ENCODE results near the gene HOXD10. TPM values are rescaled to one million over a fixed set of nuclear protein-coding genes. Genes with fewer than 3 reads are reported as not detected.

HOXD10 gene
- total RNA-seq, 1 experiment from 2014 or later: not detected

DNA sequence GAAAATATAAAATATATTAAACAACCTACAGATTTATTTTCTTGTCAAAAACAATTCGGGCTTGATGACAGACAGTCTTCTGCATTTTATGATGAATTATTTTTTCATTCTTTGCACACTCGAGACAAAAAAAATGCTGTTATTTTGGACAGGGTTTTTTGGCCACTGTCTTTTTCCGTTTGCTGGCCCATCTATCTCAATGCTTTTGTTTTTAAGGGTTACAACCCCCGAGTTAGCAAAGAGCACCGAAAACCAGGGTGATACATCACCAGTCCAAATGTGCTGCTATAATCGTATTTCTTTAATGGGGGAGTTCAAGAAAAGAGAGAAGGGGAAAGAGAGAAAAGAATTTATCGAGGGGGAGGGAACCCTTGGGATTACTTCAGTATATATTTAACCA, 40.5 kb upstream of the HOXD10 start:
- Histone ChIP-seq H3K27ac (ENCODE audit: low read length) (no peak overlapping the region), H3K9me3 (ENCODE audit: control insufficient read depth, insufficient read depth, low read depth, low read length) (no peaks in the 10 kb centered on the region), H3K4me3 (ENCODE audit: low read depth in 2 of 2, low read length in 2 of 2) (no peak overlapping the region), H3K4me1 (ENCODE audit: control insufficient read depth, insufficient read depth, low read length) (no peaks in the 10 kb centered on the region; the same call in 1 of the 2 replicates), H3K36me3 (ENCODE audit: control insufficient read depth, insufficient read depth, low read length) (no peaks in the 10 kb centered on the region), H3K27me3 (ENCODE audit: control insufficient read depth, insufficient read depth, low read length) (peaks cover 18% of the 10 kb centered on the region)
- ATAC-seq: no peak
- in situ Hi-C loops (cut with HindIII; ENCODE audit: low pct_unique_long_range_greater_than_20kb, low sequenced_read_pairs) (no loop called here), intact Hi-C loops (cut with micrococcal nuclease; ENCODE audit: unreplicated experiment) (no loop called here)
- ChIA-PET CTCF (no interaction called here), POLR2A (no interaction called here)
- no TSS peak for BruUV-seq (replicated peaks)
- TF ChIP-seq, protein P1, sequence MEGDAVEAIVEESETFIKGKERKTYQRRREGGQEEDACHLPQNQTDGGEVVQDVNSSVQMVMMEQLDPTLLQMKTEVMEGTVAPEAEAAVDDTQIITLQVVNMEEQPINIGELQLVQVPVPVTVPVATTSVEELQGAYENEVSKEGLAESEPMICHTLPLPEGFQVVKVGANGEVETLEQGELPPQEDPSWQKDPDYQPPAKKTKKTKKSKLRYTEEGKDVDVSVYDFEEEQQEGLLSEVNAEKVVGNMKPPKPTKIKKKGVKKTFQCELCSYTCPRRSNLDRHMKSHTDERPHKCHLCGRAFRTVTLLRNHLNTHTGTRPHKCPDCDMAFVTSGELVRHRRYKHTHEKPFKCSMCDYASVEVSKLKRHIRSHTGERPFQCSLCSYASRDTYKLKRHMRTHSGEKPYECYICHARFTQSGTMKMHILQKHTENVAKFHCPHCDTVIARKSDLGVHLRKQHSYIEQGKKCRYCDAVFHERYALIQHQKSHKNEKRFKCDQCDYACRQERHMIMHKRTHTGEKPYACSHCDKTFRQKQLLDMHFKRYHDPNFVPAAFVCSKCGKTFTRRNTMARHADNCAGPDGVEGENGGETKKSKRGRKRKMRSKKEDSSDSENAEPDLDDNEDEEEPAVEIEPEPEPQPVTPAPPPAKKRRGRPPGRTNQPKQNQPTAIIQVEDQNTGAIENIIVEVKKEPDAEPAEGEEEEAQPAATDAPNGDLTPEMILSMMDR (IDR thresholded peaks at IDR 0.05): no peak
- TF ChIP-seq POLR2AphosphoS5 (IDR thresholded peaks at IDR 0.05; ENCODE audit: low read depth, low read length): no peak
- no peak for TF ChIP-seq SIN3A (IDR thresholded peaks at IDR 0.05; ENCODE audit: borderline replicate concordance, insufficient read depth, low read depth, low read length)
- TF ChIP-seq, protein P2, sequence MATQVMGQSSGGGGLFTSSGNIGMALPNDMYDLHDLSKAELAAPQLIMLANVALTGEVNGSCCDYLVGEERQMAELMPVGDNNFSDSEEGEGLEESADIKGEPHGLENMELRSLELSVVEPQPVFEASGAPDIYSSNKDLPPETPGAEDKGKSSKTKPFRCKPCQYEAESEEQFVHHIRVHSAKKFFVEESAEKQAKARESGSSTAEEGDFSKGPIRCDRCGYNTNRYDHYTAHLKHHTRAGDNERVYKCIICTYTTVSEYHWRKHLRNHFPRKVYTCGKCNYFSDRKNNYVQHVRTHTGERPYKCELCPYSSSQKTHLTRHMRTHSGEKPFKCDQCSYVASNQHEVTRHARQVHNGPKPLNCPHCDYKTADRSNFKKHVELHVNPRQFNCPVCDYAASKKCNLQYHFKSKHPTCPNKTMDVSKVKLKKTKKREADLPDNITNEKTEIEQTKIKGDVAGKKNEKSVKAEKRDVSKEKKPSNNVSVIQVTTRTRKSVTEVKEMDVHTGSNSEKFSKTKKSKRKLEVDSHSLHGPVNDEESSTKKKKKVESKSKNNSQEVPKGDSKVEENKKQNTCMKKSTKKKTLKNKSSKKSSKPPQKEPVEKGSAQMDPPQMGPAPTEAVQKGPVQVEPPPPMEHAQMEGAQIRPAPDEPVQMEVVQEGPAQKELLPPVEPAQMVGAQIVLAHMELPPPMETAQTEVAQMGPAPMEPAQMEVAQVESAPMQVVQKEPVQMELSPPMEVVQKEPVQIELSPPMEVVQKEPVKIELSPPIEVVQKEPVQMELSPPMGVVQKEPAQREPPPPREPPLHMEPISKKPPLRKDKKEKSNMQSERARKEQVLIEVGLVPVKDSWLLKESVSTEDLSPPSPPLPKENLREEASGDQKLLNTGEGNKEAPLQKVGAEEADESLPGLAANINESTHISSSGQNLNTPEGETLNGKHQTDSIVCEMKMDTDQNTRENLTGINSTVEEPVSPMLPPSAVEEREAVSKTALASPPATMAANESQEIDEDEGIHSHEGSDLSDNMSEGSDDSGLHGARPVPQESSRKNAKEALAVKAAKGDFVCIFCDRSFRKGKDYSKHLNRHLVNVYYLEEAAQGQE (IDR thresholded peaks at IDR 0.05; ENCODE audit: insufficient read depth in 1 of 2, low read depth in 2 of 2, low read length in 1 of 2): no peak
- no peak for TF ChIP-seq TCF7L2 (IDR thresholded peaks at IDR 0.05; ENCODE audit: low read depth, low read length)
- no peak for DNase-seq (ENCODE audit: low read depth, low spot score)

DNA sequence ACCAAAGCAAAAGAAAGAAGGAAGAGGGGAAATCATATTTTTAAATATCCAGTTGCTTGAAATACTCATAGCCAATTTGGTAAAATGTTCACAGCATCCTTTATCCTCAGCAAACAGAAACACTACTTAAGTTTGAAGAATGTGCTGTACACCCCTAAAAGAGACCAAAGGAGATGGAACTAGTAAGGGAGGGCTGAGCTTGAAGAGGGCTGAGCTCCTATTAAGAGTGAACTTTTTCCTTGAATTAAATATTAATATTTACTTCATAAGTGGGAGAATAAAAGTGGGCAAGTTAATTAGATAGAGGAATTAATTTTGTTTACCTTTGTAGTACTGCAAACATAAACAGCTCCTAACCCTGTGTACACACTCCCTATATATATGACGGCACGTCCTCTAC, 39.8 kb upstream of the HOXD10 start:
- intact Hi-C loops (cut with micrococcal nuclease; ENCODE audit: unreplicated experiment) (no loop called here), in situ Hi-C loops (cut with HindIII; ENCODE audit: low pct_unique_long_range_greater_than_20kb, low sequenced_read_pairs) (no loop called here)
- ATAC-seq (no peak), DNase-seq (ENCODE audit: low read depth, low spot score) (no peak)
- BruUV-seq (replicated peaks): no TSS peak
- no peaks in the 10 kb centered on the region for H3K36me3 ChIP-seq (ENCODE audit: control insufficient read depth, insufficient read depth, low read length)
- POLR2A ChIA-PET: no interaction called here
- H3K4me1 ChIP-seq (ENCODE audit: control insufficient read depth, insufficient read depth, low read length): no peaks in the 10 kb centered on the region; the same call in 1 of the 2 replicates
- no peak overlapping the region for H3K27ac ChIP-seq (ENCODE audit: low read length)
- CTCF ChIA-PET: no interaction called here
- TF ChIP-seq SIN3A (IDR thresholded peaks at IDR 0.05; ENCODE audit: borderline replicate concordance, insufficient read depth, low read depth, low read length): no peak
- TF ChIP-seq, protein P2 (IDR thresholded peaks at IDR 0.05; ENCODE audit: insufficient read depth in 1 of 2, low read depth in 2 of 2, low read length in 1 of 2): no peak
- TF ChIP-seq, protein P1 (IDR thresholded peaks at IDR 0.05): no peak
- TF ChIP-seq TCF7L2 (IDR thresholded peaks at IDR 0.05; ENCODE audit: low read depth, low read length): no peak
- no peak for TF ChIP-seq POLR2AphosphoS5 (IDR thresholded peaks at IDR 0.05; ENCODE audit: low read depth, low read length)
- H3K4me3 ChIP-seq (ENCODE audit: low read depth in 2 of 2, low read length in 2 of 2): no peak overlapping the region
- no peaks in the 10 kb centered on the region for H3K9me3 ChIP-seq (ENCODE audit: control insufficient read depth, insufficient read depth, low read depth, low read length)
- peaks cover 18% of the 10 kb centered on the region for H3K27me3 ChIP-seq (ENCODE audit: control insufficient read depth, insufficient read depth, low read length)

Data from Panc1 (cell line).